Neural crest cell (in vitro differentiated cells): Measurements from ENCODE around the gene PLXDC2. TPM values are rescaled to one million over a fixed set of nuclear protein-coding genes. Genes with fewer than 3 reads are reported as not detected.
"Not testable (repeated sequence)": the region's sequence is repeated elsewhere in the genome, so short reads cannot be mapped to it uniquely, and the experiment has no call there.

Experiments
- DNase-seq: peaks from one replicate; pipeline ENCODE4 v3.0.0; 2021; ENCODE audit warnings: low read depth, mixed read lengths, low spot score
- H3K27ac Mint-ChIP-seq: one replicate; pipeline ENCODE4 v1.8.0; 2021; ENCODE audit warnings: mild to moderate bottlenecking, mixed read lengths; ENCODE audit not compliant: unreplicated experiment
- H3K27me3 Mint-ChIP-seq: 2 replicates; pipeline ENCODE4 v1.8.0; 2021; ENCODE audit warnings: low read depth, mild to moderate bottlenecking, mixed read lengths
- H3K36me3 Mint-ChIP-seq: 2 replicates; pipeline ENCODE4 v1.8.0; 2021; ENCODE audit warnings: low read depth, mild to moderate bottlenecking, mixed read lengths
- H3K4me1 Mint-ChIP-seq: 2 replicates; pipeline ENCODE4 v1.8.0; 2021; ENCODE audit warnings: mixed read lengths
- H3K4me3 Mint-ChIP-seq: one replicate; pipeline ENCODE4 v1.8.0; 2021; ENCODE audit warnings: mild to moderate bottlenecking, mixed read lengths
- H3K9me3 Mint-ChIP-seq: 2 replicates; pipeline ENCODE4 v1.8.0; 2021; ENCODE audit warnings: mixed read lengths
- CTCF ChIP-seq: fragments of 200-600 bp; sonication (generic); conservative IDR thresholded peaks from 2 replicates; pipeline ENCODE4 v1.5.0; 2021; ENCODE audit warnings: antibody characterized with exemption, mild to moderate bottlenecking
- total RNA-seq: library from RNA; stranded (reverse); gene quantifications from 2 replicates; pipeline ENCODE4 v1.2.1, GENCODE V29; 2021

PLXDC2 gene
- total RNA-seq, 1 donor from 2014 or later: 4.0 TPM

- no peaks in the 10 kb centered on the region for H3K27me3 Mint-ChIP-seq
- no peak for TF ChIP-seq CTCF
- H3K9me3 Mint-ChIP-seq: no peaks in the 10 kb centered on the region
- no peak for DNase-seq
- no peak overlapping the region for H3K4me3 Mint-ChIP-seq
- peaks cover 6% of the 10 kb centered on the region for H3K4me1 Mint-ChIP-seq
- no peak overlapping the region for H3K27ac Mint-ChIP-seq
- H3K36me3 Mint-ChIP-seq: no peaks in the 10 kb centered on the region
Observed at GRCh38 chr10:20180766-20181165, 364.5 kb downstream of the PLXDC2 start.

GRCh38 chr10:20181434-20181833 lies 365.2 kb downstream of the PLXDC2 start:
- no peaks in the 10 kb centered on the region for H3K9me3 Mint-ChIP-seq
- TF ChIP-seq CTCF: no peak
- no peaks in the 10 kb centered on the region for H3K36me3 Mint-ChIP-seq
- no peaks in the 10 kb centered on the region for H3K27me3 Mint-ChIP-seq
- H3K4me3 Mint-ChIP-seq: no peak overlapping the region
- peak overlapping the region; percentile 15 for H3K27ac Mint-ChIP-seq
- no peak for DNase-seq
- H3K4me1 Mint-ChIP-seq: peaks cover 6% of the 10 kb centered on the region

- Mint-ChIP-seq H3K27ac (no peak overlapping the region), H3K4me3 (no peak overlapping the region)
Observed at GRCh38 chr10:20185116-20185515, 368.9 kb downstream of the PLXDC2 start.

GRCh38 chr10:20191392-20191791 lies 375.2 kb downstream of the PLXDC2 start:
- not testable (repeated sequence) for H3K27ac Mint-ChIP-seq, DNase-seq, H3K9me3 Mint-ChIP-seq, H3K27me3 Mint-ChIP-seq, H3K4me3 Mint-ChIP-seq, H3K36me3 Mint-ChIP-seq, H3K4me1 Mint-ChIP-seq

More at GRCh38 chr10:20185116-20185515, 368.9 kb downstream of the PLXDC2 start:
- DNase-seq: no peak
- Mint-ChIP-seq H3K4me1 (peaks cover 6% of the 10 kb centered on the region), H3K27me3 (no peaks in the 10 kb centered on the region), H3K9me3 (no peaks in the 10 kb centered on the region), H3K36me3 (no peaks in the 10 kb centered on the region)
- no peak for TF ChIP-seq CTCF

GRCh38 chr10:20195076-20195475 lies 378.8 kb downstream of the PLXDC2 start:
- Mint-ChIP-seq H3K4me1 (peaks cover 10% of the 10 kb centered on the region), H3K27ac (no peak overlapping the region), H3K4me3 (no peak overlapping the region), H3K9me3 (no peaks in the 10 kb centered on the region), H3K36me3 (no peaks in the 10 kb centered on the region), H3K27me3 (no peaks in the 10 kb centered on the region)
- no peak for DNase-seq
- no peak for TF ChIP-seq CTCF

GRCh38 chr10:20200758-20201157 lies 384.5 kb downstream of the PLXDC2 start:
- no peak for DNase-seq
- no peak overlapping the region for H3K27ac Mint-ChIP-seq
- H3K4me3 Mint-ChIP-seq: no peak overlapping the region
- no peaks in the 10 kb centered on the region for H3K27me3 Mint-ChIP-seq
- no peaks in the 10 kb centered on the region for H3K36me3 Mint-ChIP-seq
- no peaks in the 10 kb centered on the region for H3K9me3 Mint-ChIP-seq
- H3K4me1 Mint-ChIP-seq: no peaks in the 10 kb centered on the region
- no peak for TF ChIP-seq CTCF
